NCI-H774 (cell line): ENCODE measurements around the gene MTHFD1L.
A peak's percentile ranks its signal among the peaks of the same experiment; 100 is the strongest.
"Not testable (repeated sequence)": the region's sequence is repeated elsewhere in the genome, so short reads cannot be mapped to it uniquely, and the experiment has no call there.

Source experiments
- DNase-seq: peaks from one replicate; lab custom pipeline; 2025; lab: John Stamatoyannopoulos, UW

MTHFD1L gene

DNA sequence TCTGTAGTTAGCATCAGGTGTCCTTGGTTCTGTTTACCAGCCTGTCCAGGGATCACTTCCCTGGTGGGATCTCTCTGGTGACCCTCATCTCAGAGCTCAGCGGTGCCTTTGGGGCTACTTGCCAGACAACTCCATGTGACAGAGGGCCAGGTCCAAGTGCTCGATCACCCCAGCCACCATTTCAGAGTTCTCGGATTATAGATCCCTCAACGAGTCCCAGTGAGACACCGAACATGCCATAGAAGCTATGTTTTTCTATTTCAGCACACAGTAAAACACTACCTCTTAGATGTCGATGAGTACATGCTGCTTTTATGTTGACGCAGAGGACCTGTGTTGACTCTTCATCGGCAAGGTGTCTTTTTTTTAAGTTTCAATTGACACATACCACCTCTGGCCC is 204.1 kb downstream of the MTHFD1L start:
- no peak for DNase-seq

DNA sequence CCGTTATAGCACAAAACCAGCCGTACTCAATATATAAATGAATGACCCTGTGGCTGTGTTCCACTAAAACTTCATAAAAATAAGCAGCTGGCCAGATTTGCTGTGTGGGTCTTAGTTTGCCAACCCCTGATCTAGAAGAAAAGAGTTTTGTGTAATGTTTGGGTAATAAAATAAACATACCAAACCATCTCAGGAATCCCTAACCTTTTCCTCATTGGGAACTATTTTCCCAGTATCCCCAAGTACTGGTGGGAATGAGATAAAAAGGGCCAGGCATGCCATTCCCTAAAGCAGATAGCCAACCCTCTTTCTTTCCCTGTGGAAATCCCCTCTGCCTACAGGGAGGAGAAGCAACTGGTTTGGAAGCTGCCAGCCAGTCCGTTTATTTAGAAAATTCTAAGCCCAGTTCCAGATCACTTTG is 205.1 kb downstream of the MTHFD1L start:
- no peak for DNase-seq

DNA sequence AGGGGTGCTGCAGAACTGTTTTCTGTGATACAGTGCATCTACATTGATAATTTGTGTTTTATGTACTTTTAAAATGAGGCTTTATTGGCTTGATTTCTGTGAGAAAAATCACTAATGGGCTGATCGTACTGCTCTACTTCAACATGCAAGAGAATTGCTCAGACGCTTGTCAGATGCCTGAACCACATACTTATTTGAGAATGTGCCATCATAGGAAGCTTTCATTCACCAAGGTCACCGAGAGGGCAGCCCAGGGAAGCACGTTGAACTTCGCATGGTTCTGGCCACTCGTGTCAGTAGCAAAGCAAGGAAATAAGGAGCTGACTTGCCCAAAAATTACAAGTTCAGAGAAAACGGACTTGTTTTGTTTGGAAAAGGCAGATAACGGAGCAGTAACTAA is 205.8 kb downstream of the MTHFD1L start:
- DNase-seq, result no peak

DNA sequence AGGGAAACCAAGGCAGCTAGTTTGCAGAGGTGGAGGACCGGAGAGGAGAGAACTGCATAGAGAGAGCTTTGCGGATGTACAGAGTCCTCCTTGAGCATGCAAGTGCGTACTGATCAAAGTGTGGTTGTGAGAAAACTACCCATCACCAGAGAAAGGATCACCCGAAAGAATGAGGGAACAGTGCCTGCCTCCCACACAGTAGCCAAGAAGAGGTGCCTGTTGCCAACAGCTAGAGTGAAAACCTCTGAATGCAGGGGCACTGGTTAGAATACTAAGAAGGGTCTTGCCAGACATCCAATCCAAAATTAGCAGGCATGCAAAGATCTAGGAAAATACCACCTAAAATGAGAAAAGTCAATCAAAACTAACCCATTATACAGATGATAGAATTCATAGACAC is 207.6 kb downstream of the MTHFD1L start:
- no peak for DNase-seq

DNA sequence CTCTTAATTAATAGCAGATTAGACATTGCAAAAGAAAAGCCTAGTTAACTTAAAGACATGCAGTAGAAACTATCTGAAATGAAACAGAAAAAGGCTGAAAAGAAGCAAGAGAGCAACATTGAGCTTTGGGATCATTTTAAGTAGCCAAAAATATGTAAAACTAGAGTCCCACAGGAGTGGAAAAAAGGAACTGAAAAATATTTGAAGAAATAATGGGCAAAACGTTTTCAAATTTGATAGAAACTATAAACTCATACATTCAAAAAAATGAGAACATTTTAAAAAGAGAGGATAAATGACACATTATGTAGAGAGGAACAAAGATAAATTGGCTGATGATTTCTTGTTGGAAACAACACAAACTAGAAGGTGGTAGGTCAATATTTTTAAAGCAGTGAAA is 208.2 kb downstream of the MTHFD1L start:
- no peak for DNase-seq

DNA sequence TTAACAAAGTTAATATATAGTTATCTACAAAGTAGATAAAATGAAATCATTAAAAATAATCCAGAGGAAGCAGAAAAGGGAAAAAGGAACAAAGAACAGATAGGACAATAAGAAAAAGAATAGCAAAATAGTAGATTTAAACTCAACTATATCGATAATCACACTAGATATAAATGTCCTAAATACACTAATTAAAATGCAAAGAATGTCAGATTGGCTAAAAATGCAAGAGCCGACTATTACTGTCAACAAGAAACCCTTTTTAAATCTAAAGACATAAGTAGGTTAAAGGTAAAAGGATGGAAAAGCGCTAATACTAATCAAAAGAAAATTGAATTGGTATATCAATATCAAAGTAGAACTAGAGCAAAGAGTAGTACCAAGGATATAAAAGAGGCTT is 209.5 kb downstream of the MTHFD1L start:
- no peak for DNase-seq

DNA sequence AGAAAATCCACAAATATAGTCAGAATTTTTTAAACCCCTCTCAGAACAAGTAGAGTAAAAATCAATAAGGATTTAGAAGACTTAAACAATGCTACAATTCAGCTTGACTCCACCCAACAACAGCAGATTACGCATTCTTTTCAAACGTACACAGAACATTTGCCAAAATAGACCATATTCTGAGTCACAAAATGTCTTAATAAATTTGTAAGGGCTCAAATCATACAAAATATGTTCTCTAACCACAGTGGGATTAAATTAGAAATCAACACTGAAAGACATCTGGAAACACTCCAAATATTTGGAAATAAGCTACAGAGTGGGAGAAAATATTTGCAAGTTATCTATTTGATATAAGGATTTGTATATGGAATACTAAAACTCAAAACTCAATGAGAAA is 210.0 kb downstream of the MTHFD1L start:
- DNase-seq, result no peak

DNA sequence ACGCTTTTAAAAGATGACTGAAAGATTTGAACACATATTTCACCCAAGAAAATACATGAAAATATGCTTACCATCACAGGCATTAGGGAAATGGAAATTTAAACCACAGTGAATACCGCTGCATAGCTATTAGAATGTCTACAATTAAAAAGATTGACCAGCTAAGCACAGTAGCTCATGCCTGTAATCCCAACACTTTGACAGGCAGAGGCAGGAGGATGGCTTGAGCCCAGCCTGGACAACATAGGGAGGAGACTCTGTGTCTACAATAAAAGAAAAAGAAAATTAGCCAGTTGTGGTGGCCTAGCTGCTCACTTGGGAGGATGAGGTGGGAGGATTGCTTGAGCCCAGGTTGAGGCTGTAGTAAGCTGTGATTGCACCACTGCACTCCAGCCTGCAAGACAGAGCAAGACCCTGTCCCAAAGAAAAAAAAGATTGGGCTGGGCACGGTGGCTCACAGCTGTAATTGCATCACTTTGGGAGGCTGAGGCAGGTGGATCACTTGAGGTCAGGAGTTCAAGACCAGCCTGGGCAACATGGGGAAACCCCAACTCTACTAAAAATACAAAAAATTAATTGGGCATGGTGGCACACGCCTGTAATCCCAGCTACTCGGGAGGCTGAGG is 210.5 kb downstream of the MTHFD1L start:
- no peak for DNase-seq

DNA sequence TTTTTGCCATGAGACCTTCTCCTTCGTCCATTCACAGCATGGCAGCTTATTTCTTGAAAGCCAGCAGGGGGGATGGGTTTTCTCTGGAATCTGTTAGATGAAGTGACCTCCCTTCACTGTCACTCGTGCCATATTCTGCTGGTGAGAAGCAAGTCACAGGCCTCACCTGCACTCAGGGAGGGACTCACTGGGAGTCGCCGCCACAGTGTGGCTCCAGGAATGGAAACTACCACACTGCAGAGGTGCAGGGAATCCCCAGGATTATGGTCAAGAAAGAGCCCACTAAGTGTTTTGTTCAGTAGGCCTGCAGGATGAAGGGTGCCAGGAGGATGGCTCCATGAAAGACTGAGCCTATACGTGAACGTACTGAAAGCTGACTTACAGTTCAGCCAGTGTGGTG is 213.2 kb downstream of the MTHFD1L start:
- DNase-seq, result no peak

DNA sequence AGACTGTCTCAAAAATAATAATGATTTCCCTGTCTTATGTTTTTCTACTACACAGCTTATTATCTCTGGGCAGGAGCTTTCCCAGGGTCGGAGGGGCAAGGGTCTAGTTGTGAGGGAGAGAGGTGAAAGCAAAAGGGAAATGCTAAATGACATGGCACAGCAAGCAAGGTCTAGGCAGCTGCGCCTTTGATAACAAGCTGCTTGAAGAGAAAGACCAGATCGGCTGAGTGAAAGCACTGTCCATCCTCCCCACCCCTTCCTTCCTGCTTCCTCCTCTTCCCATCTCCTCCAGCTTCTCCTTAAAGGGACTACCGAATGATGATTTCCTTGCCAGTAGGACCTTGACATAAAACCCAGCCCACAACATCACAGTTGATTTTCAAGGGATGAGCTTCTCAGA is 216.2 kb downstream of the MTHFD1L start:
- no peak for DNase-seq

DNA sequence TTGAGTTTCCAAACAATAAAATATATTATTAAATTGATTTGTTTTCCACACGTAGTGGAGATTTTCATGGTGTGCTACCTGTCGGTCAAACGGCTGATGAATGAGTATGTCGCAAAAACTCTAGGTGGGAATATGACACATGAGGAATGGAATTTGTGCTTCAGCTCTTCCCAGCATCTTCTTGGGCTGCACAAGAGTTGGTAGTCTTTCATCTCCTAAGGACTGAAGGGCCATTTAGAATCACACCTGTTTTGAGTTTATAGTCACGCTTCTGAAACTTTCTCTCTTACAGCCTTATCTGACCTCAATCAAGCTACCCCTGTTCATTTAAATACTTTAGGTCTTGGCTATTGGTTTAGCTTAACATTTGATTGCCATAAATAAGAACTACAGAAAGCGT is 216.6 kb downstream of the MTHFD1L start:
- no peak for DNase-seq

DNA sequence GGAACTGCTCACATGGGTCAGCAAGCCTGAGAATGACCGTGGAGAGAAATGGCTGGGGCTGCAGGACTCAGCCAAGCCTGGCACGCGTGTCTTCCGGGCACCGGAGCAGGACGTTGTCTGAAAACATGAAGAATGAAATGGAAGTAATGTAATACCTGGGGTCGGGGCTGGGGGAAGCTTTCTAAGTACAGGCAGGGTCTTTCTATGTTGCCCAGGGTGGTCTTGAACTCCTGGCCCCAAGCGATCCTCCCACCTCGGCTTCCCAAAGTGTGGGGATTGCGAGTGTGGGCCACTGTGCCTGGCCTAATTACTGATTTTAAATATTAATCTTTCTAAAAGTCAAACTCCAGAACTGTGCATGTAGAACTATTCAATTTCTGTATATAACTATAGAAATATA is 218.8 kb downstream of the MTHFD1L start:
- DNase-seq, result no peak

DNA sequence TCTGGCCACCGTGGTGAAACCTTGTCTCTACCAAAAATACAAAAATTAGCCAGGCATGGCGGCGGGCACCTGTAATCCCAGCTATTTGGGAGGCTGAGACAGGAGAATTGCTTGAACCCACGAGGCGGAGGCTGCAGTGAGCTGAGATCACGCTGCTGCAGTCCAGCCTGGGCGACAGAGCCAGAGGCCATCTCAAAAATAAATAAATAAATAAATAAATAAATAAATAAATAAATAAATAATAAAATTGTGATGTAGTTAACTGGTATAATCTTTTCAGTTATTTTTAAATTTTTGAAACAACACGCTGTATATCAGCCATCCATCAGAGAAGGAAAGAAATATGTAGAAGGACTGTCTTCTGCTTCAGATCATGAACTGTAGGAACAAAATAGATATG is 221.6 kb downstream of the MTHFD1L start:
- DNase-seq, result not testable (repeated sequence)

DNA sequence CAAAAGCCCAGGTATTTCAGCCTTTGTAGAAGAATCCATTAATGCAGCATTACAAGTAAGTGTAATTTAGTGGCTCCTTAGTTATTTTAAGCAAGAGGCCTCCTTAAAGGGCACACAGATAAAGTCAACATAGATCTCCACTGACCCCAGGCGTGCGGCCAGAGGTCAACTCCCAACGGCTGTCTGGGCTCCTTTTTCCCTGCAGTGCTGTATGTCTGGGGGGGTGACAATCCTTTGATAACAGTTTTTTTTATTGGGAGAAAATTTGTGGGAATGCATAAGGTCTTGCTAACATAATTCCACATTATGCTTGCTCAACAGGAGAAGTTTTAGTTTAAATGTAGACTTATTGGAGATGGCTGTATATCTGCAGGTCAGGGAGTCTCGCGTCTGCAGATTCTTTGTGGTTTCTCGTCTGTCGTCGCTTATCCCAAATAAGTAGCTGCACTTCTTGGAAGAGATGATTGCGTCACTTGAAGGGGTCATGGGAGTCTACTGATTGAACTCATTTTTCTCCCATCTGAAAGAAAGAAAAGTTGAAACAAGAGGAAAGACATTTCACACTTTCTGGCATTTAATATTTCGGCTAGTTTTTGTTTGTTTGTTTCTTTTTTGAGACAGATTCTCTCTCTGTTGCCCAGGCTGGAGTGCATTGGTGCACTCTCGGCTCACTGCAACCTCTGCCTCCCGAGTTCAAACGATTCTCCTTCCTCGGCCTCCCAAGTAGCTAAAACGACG is 222.5 kb downstream of the MTHFD1L start:
- no peak for DNase-seq

DNA sequence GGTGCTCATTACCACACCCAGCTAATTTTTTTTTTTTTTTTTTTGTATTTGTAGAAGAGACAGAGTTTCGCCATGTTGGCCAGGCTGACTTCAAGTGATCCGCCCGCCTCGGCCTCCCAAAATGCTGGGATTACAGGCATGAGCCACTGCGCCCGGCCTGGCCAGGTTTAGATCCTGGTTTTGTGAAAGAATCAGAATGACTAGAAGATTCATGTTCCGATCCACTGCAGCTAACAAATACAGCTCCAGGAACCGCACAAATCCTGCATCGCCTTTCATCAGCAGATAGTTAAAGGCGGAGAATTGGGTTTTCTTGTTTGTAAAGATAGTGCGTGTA is 223.1 kb downstream of the MTHFD1L start:
- no peak for DNase-seq

DNA sequence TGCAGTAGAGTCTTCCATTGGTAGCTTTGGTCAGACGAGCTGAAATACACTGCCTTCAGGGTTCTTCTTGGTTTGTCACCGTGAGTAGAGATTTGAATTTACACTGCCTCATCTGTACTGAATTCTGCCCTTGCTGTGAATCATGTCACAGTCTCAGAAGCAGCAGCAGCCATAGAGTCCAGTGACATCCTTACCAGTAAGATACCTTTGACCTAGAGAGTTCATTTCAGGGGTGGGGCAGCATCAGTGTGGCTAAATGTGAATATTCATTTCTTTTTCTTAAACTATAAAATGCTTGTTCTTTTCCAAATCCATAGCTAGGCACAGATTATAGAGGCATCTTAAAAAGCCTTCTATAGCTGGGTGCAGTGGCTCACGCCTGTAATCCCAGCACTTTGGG is 223.5 kb downstream of the MTHFD1L start:
- no peak for DNase-seq

DNA sequence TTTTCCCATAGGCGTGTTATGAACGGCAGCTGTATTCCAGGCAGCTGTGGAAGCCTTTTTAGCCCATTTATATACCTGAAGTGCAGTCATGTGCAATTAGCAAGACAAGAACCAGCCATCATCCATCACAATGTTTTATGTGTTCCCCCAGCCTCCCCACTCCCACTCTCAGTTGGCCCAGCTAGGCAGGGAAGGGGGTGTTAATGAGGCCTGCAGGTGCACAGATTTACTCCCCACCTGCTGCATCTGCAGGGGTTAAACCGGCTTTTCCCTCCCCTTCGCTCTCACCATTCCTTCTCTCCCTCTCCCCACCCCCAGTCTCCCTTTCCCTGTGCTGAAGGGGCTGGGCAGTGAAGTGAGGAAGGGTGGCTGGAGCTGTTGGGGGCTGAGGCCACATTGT is 224.5 kb downstream of the MTHFD1L start:
- peak; percentile 47 for DNase-seq

DNA sequence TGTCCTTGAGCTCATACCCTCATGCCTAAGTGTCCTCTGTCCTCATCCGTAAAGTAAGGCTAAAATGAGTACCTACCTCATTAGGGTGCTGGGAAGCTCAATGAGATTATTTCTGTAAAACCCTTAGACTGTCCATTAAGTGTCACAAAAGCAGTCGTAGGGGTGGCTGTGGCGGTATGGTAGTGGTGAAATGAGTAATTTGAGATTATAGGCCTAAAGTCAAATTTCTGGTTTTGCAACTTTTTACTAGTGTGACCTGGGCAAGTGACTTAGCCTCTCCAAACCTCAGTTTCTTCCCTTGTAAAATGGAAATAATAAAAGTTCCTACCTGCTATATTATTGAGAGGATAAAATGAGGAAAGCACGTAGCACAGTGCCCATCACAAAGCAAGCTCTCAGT is 226.1 kb downstream of the MTHFD1L start:
- no peak for DNase-seq

DNA sequence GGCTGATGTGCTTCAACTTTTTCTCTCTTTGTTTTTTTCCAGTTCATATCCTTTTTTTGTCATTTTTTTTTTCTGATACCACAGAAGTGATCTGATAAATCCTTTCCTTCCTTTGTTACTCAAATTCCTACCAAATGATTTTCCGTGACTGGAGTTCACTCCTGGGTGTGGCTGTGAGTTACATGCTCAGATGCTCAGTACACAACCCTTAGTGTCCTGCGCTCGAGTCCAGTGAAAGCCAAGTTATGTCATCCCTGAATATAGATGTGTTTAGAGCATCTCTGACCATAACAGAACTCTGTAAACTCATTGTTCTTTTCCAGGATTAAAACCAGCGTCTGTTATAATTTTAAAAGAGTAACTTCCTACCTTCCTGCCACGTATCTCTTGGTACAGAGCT is 227.1 kb downstream of the MTHFD1L start:
- no peak for DNase-seq

DNA sequence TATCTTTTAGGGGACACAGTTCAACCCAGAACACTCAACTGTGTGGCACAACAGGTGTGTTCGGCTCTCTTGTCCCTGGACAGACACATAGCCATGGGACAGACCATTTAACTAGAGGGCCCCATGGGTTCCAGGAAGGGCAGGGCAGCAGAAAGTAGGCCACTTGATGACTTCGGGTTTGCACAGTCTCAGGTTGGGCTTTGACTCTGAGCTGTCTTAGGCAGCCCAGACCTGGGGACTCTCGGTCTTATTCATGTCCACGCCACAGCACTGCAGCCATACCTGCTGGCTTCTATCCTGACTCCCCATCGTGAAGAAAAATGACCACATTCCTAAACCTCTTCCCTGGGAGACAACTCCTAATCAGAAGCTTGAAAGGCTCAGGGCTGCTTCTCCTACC is 228.2 kb downstream of the MTHFD1L start:
- no peak for DNase-seq

DNA sequence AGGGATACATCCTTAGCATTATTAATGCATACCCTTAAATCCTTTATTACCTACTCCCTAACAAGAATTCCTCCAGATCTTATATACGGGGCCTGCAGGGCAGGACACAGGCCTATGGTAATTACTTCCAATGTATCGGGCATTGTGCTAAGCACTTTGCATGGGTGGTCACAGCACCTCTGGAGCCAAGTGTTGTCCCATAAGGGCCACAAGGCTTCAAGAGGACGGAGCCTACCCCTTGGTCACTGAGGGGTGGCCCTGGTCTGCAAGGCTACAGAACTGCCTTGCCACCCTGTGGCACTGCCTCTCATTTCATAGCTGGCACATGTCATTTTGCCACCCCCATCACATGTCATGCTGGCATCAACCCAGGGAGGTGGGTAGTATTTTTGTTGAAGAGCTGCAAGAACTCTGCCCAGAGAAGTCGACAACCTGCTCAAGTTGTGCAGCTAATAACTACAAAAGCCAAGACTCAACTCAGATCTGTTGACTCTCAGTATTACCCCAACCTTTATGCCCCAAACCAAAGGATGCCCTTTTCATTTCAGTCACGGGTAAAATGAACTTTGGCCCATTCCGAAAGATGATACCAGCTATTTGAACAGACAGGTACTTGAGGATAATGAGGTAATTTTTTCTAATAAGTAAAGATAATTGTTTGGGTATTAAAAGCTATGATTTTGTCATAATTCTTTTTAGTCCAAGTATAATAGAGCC is 230.2 kb downstream of the MTHFD1L start:
- DNase-seq, result no peak

DNA sequence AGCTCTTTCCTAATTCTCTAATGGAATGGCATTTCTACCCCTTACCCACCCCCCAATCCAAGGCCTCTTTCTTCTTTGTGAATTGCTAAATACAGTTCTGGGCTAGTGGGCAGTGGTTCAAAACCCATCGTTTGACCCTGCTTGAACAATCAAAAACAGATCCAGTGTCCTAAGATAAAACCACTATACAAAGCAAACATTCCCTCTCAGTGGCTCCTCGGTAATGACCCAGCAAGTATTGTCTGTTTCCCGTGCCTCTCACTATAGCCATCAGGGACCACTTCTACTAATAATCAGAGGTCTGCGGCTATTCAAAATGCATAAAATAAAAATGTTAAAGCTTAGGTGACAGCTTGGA is 230.7 kb downstream of the MTHFD1L start:
- no peak for DNase-seq
